ENCODE measurements around the gene ZNF433. TPM values are rescaled to one million over a fixed set of nuclear protein-coding genes. Genes with fewer than 3 reads are reported as not detected.

The ZNF433 gene
- total and polyA plus RNA-seq, 2 donors, result 2.0 to 6.3 TPM

DNA sequence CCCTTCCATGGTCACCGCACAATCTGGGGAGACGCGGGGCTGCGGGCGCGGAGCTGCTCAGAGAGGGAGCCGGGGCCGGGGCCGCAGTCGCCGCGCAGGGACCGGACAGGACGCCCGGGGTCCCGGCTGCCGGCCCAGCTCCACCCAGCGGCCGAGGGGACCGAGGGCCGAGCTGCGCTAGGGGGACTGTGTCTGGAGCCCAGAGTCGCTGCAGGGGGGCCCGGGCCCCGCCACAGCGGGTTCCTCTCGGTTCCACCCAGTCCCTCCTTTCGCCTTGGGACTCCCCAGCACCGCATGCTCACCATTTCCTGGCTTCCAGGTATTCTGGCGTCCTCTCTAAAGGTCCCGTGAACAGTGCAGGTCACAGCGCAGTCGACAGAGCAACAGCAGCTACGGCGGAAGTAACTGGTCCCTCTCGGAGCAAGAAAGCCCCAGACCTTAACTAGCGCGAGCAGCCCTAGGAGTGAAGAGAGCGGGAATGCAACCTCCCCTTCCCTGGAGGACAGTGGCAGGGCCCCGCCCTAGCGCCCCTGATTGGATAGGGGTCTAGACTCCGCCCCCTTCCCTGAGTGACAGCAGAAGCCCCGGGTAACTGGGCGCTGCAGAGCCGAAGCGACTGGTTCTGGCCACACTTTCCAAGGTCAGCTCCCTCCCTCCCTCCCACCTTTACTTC lies 17.2 kb upstream of the ZNF433 start, which contains the start of gene ZNF878:
ZNF878 (minus strand) TSS at position 465 of the 673 bp plus-strand sequence; CDS start at position 305, 160 bp downstream.
- DNase-seq (ENCODE audit: low read depth in 6 of 9, low spot score in 9 of 9), result peak in 8 of 9 donors; percentile 50 to 80 (median 64)
- H3K4me1 ChIP-seq (ENCODE audit: control insufficient read depth in 2 of 2, insufficient read depth in 2 of 2, low read length in 2 of 2), result peaks cover 12 to 15% of the 10 kb centered on the region in 2 donors
- H3K36me3 ChIP-seq (ENCODE audit: control insufficient read depth in 2 of 2, insufficient read depth in 2 of 2, low read length in 1 of 2), result no peaks in the 10 kb centered on the region
- H3K4me3 ChIP-seq (ENCODE audit: low read length in 2 of 2), result peak within 1 kb of the TSS; percentile 49 to 51
- no peak within 1 kb of the TSS for H3K27ac ChIP-seq (ENCODE audit: low read depth in 1 of 2, low read length in 1 of 2)
- peaks cover 3 to 34% of the 10 kb centered on the region in 2 donors for H3K27me3 ChIP-seq (ENCODE audit: control insufficient read depth in 2 of 2, insufficient read depth in 1 of 2, low read length in 1 of 2)
- H3K9me3 ChIP-seq (ENCODE audit: control insufficient read depth in 2 of 2, insufficient read depth in 1 of 2, low read length in 1 of 2), result peaks cover 0 to 10% of the 10 kb centered on the region in 2 donors
- WGBS, result under 1% methylated on average over 46 of the region's 46 CpGs

DNA sequence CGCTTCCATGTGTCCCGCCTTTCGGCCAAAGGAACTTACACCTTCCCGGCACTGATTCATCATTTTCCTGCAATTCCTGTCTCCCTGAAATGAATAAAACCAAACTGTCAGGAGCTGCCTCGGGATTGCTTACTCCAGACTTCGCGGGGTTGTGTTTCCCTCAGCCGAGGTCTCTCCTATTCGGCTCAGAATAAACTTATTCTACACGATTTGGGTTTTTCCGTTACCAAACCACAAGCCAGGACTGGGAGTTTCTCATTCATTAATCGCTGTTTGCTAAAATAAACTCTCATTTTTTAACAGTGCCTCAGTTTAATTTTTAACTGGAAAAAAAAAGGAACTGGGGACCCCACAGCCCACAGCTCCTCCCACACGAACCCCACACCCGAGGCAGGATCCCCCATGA lies 16.6 kb upstream of the ZNF433 start:
- peaks cover 12 to 15% of the 10 kb centered on the region in 2 donors for H3K4me1 ChIP-seq (ENCODE audit: control insufficient read depth in 2 of 2, insufficient read depth in 2 of 2, low read length in 2 of 2)
- no peaks in the 10 kb centered on the region for H3K36me3 ChIP-seq (ENCODE audit: control insufficient read depth in 2 of 2, insufficient read depth in 2 of 2, low read length in 1 of 2)
- WGBS, result 2% methylated on average over 14 of the region's 14 CpGs
- peak overlapping the region; percentile 49 to 51 for H3K4me3 ChIP-seq (ENCODE audit: low read length in 2 of 2)
- peaks cover 3 to 34% of the 10 kb centered on the region in 2 donors for H3K27me3 ChIP-seq (ENCODE audit: control insufficient read depth in 2 of 2, insufficient read depth in 1 of 2, low read length in 1 of 2)
- peak in 1 of 9 donors; percentile 28 for DNase-seq (ENCODE audit: low read depth in 6 of 9, low spot score in 9 of 9)
- no peak overlapping the region for H3K27ac ChIP-seq (ENCODE audit: low read depth in 1 of 2, low read length in 1 of 2)
- H3K9me3 ChIP-seq (ENCODE audit: control insufficient read depth in 2 of 2, insufficient read depth in 1 of 2, low read length in 1 of 2), result peaks cover 0 to 10% of the 10 kb centered on the region in 2 donors

DNA sequence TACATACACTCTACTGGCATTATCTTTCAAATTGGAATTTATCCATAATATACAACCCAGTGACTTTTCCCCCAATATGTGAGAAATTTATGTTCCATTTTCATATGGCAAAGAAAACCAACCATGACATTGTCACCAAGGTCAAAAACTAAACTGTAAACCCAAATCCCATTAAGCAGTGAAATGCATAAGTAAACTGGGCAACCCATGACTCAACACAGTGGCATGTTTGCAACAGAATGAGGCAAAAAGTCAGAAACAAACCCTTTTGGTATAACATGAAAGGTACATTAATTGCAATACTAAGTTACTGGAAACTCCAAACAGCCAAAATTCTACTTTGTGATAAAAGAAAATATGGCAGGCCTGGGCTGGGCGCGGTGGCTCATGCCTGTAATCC lies 12.4 kb upstream of the ZNF433 start:
- H3K27me3 ChIP-seq (ENCODE audit: control insufficient read depth in 2 of 2, insufficient read depth in 1 of 2, low read length in 1 of 2), result peaks cover 0 to 15% of the 10 kb centered on the region in 2 donors
- H3K4me3 ChIP-seq (ENCODE audit: low read length in 2 of 2), result no peak overlapping the region
- WGBS, result 100% methylated on average over 2 of the region's 2 CpGs
- no peak for DNase-seq (ENCODE audit: low read depth in 6 of 9, low spot score in 9 of 9)
- H3K27ac ChIP-seq (ENCODE audit: low read depth in 1 of 2, low read length in 1 of 2), result no peak overlapping the region
- H3K36me3 ChIP-seq (ENCODE audit: control insufficient read depth in 2 of 2, insufficient read depth in 2 of 2, low read length in 1 of 2), result peaks cover 0 to 2% of the 10 kb centered on the region in 2 donors
- peaks cover 9 to 18% of the 10 kb centered on the region in 2 donors for H3K9me3 ChIP-seq (ENCODE audit: control insufficient read depth in 2 of 2, insufficient read depth in 1 of 2, low read length in 1 of 2)
- H3K4me1 ChIP-seq (ENCODE audit: control insufficient read depth in 2 of 2, insufficient read depth in 2 of 2, low read length in 2 of 2), result peaks cover 10% of the 10 kb centered on the region in 2 donors

DNA sequence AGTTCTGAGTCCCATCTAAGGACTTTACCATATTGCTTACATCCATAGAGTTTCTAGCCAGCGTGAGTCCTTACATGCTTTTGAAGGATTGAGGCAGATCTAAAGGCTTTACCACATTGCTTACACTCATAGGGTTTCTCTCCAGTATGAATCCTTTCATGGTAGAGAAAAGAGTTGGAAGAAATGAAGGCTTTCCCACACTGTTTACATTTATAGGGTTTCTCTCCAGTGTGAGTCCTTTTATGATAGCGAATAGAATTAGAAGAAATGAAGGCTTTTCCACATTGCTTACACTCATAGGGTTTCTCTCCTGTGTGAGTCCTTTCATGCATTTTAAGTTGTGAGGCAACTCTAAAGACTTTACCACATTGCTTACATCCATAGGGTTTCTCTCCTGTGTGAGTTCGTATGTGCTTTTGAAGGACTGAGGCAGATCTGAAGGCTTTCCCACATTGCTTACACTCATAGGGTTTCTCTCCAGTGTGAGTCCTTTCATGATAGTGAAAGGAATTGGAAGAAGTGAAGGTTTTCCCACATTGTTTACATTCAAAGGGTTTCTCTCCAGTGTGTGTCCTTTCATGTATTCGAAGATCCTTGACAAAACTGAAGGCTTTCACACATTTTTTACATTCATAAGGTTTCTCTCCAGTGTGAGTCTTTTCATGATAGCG lies 8.4 kb upstream of the ZNF433 start:
- Histone ChIP-seq H3K9me3 (ENCODE audit: control insufficient read depth in 2 of 2, insufficient read depth in 1 of 2, low read length in 1 of 2) (peaks cover 10 to 29% of the 10 kb centered on the region in 2 donors), H3K4me3 (ENCODE audit: low read length in 2 of 2) (no peak overlapping the region), H3K27me3 (ENCODE audit: control insufficient read depth in 2 of 2, insufficient read depth in 1 of 2, low read length in 1 of 2) (no peaks in the 10 kb centered on the region), H3K36me3 (ENCODE audit: control insufficient read depth in 2 of 2, insufficient read depth in 2 of 2, low read length in 1 of 2) (peaks cover 0 to 5% of the 10 kb centered on the region in 2 donors), H3K27ac (ENCODE audit: low read depth in 1 of 2, low read length in 1 of 2) (no peak overlapping the region), H3K4me1 (ENCODE audit: control insufficient read depth in 2 of 2, insufficient read depth in 2 of 2, low read length in 2 of 2) (no peaks in the 10 kb centered on the region)
- no peak for DNase-seq (ENCODE audit: low read depth in 6 of 9, low spot score in 9 of 9)
- 98% methylated on average over 5 of the region's 5 CpGs for WGBS

DNA sequence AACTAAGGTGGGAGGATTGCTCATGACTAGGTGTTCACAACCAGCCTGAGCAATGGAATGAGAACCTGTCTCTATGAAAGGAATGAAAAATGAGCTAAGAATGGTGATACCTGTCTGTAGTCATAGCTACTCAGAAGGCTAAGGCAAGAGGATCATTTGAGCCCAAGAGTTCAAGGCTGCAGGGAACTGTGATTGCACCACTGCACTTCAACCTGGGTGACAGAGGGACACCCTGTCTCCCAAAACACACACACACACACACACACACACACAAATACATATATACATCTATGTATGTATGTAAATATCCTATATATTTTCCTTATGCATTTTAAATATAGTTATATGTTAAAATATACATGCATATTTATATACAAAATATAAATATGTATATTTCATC lies 7.4 kb upstream of the ZNF433 start:
- Histone ChIP-seq H3K4me1 (ENCODE audit: control insufficient read depth in 2 of 2, insufficient read depth in 2 of 2, low read length in 2 of 2) (no peaks in the 10 kb centered on the region), H3K27me3 (ENCODE audit: control insufficient read depth in 2 of 2, insufficient read depth in 1 of 2, low read length in 1 of 2) (no peaks in the 10 kb centered on the region)

DNA sequence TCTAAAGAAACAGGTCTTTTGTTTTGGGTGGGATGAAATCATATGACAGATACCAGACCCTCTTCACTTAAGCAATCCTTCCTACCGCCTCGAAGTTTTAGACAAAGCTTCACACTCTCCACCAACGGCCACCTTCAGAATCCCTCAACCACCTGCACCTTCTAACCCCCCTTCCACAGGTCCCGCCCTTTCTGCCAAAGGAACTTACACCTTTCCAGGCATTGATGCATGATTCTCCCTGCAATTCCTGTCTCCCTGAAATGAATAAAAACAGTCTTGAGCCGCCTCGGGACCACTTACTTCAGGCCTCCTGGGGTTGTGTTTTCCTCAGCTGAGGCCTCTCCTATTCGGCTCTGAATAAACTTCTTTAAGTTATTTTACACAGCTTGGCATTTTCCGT lies 859 bp downstream of the ZNF433 start:
- 74% methylated on average over 8 of the region's 8 CpGs for WGBS

More for the DNA sequence above, 7.4 kb upstream of the ZNF433 start:
- Histone ChIP-seq H3K4me3 (ENCODE audit: low read length in 2 of 2) (no peak overlapping the region), H3K36me3 (ENCODE audit: control insufficient read depth in 2 of 2, insufficient read depth in 2 of 2, low read length in 1 of 2) (peaks cover 0 to 5% of the 10 kb centered on the region in 2 donors), H3K9me3 (ENCODE audit: control insufficient read depth in 2 of 2, insufficient read depth in 1 of 2, low read length in 1 of 2) (peaks cover 10 to 20% of the 10 kb centered on the region in 2 donors), H3K27ac (ENCODE audit: low read depth in 1 of 2, low read length in 1 of 2) (no peak overlapping the region)
- no peak for DNase-seq (ENCODE audit: low read depth in 6 of 9, low spot score in 9 of 9)

DNA sequence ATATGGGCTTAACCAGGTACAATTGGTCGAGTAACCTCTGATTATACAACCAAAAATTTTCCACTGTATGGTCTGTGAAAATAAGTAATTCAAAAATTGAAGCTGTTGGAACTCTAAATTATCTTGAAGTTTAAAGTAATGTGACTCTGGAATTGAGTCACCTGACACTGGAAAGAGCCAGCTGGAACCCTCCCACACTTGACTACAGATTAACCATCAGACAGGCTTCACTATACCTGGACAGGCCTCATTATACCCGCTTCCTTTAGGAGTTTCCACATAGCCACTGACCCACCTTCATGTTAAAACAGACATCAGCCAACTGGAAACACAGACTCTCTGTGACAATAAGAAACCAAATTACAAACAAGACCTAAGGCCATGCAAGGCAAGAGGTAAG lies 1.3 kb downstream of the ZNF433 start:
- peak overlapping the region in 1 of 2 donors; percentile 17 for H3K27ac ChIP-seq (ENCODE audit: low read depth in 1 of 2, low read length in 1 of 2)
- no peak for DNase-seq (ENCODE audit: low read depth in 6 of 9, low spot score in 9 of 9)
- peaks cover 4 to 10% of the 10 kb centered on the region in 2 donors for H3K4me1 ChIP-seq (ENCODE audit: control insufficient read depth in 2 of 2, insufficient read depth in 2 of 2, low read length in 2 of 2)
- peaks cover 0 to 16% of the 10 kb centered on the region in 2 donors for H3K27me3 ChIP-seq (ENCODE audit: control insufficient read depth in 2 of 2, insufficient read depth in 1 of 2, low read length in 1 of 2)
- H3K4me3 ChIP-seq (ENCODE audit: low read length in 2 of 2), result no peak overlapping the region
- peaks cover 0 to 8% of the 10 kb centered on the region in 2 donors for H3K9me3 ChIP-seq (ENCODE audit: control insufficient read depth in 2 of 2, insufficient read depth in 1 of 2, low read length in 1 of 2)
- H3K36me3 ChIP-seq (ENCODE audit: control insufficient read depth in 2 of 2, insufficient read depth in 2 of 2, low read length in 1 of 2), result no peaks in the 10 kb centered on the region
- 93% methylated on average over 2 of the region's 2 CpGs for WGBS

More for the DNA sequence above, 859 bp downstream of the ZNF433 start:
- peaks cover 0 to 2% of the 10 kb centered on the region in 2 donors for H3K36me3 ChIP-seq (ENCODE audit: control insufficient read depth in 2 of 2, insufficient read depth in 2 of 2, low read length in 1 of 2)
- peaks cover 0 to 16% of the 10 kb centered on the region in 2 donors for H3K27me3 ChIP-seq (ENCODE audit: control insufficient read depth in 2 of 2, insufficient read depth in 1 of 2, low read length in 1 of 2)
- peak overlapping the region in 1 of 2 donors; percentile 17 for H3K27ac ChIP-seq (ENCODE audit: low read depth in 1 of 2, low read length in 1 of 2)
- DNase-seq (ENCODE audit: low read depth in 6 of 9, low spot score in 9 of 9), result no peak
- peaks cover 0 to 8% of the 10 kb centered on the region in 2 donors for H3K9me3 ChIP-seq (ENCODE audit: control insufficient read depth in 2 of 2, insufficient read depth in 1 of 2, low read length in 1 of 2)
- peak overlapping the region in 1 of 2 donors; percentile 54 for H3K4me3 ChIP-seq (ENCODE audit: low read length in 2 of 2)
- peaks cover 4 to 10% of the 10 kb centered on the region in 2 donors for H3K4me1 ChIP-seq (ENCODE audit: control insufficient read depth in 2 of 2, insufficient read depth in 2 of 2, low read length in 2 of 2)

DNA sequence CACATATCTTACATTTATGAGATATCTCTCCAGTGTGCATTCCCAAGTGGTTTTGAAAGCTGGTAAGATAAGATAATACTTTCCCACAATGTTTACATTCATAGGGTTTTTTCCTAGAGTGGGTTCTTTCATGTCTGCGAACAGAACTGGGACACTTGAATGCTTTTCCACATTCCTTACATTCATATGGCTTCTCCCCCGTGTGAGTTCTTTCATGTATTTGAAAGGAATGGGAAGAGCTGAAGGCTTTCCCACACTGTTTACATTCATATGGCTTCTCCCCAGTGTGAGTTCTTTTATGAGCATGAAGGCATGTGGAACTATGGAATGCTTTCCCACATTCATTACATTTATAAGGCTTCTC lies 19.7 kb downstream of the ZNF433 start:
- H3K27ac ChIP-seq (ENCODE audit: low read depth in 1 of 2, low read length in 1 of 2), result no peak overlapping the region
- peaks cover 24 to 71% of the 10 kb centered on the region in 2 donors for H3K9me3 ChIP-seq (ENCODE audit: control insufficient read depth in 2 of 2, insufficient read depth in 1 of 2, low read length in 1 of 2)
- no peaks in the 10 kb centered on the region for H3K4me1 ChIP-seq (ENCODE audit: control insufficient read depth in 2 of 2, insufficient read depth in 2 of 2, low read length in 2 of 2)
- no peak overlapping the region for H3K4me3 ChIP-seq (ENCODE audit: low read length in 2 of 2)
- H3K36me3 ChIP-seq (ENCODE audit: control insufficient read depth in 2 of 2, insufficient read depth in 2 of 2, low read length in 1 of 2), result peaks cover 38 to 50% of the 10 kb centered on the region in 2 donors
- no peak for DNase-seq (ENCODE audit: low read depth in 6 of 9, low spot score in 9 of 9)
- WGBS, result 97% methylated on average over 2 of the region's 2 CpGs
- no peaks in the 10 kb centered on the region for H3K27me3 ChIP-seq (ENCODE audit: control insufficient read depth in 2 of 2, insufficient read depth in 1 of 2, low read length in 1 of 2)

All from thymus (tissue), 11 donors.